IPS DF 6.9 (cell line): ENCODE data around the gene PLEKHG4.

Experiments used
- DNase-seq: peaks from one replicate; pipeline ENCODE4 v3.0.0-alpha.2; 2013; ENCODE audit warnings: low read depth, low spot score
- H3K27ac ChIP-seq: one replicate; pipeline ENCODE4 v1.5.1; 2013; ENCODE audit warnings: low read length, control low read depth
- H3K27me3 ChIP-seq: 2 replicates; pipeline ENCODE4 v1.6.1; 2013; ENCODE audit warnings: mild to moderate bottlenecking, low read length; ENCODE audit not compliant: control insufficient read depth, insufficient read depth
- H3K36me3 ChIP-seq: 2 replicates; pipeline ENCODE4 v1.6.1; 2013; ENCODE audit warnings: low read length; ENCODE audit not compliant: control insufficient read depth, insufficient read depth
- H3K4me1 ChIP-seq: 2 replicates; pipeline ENCODE4 v1.6.1; 2013; ENCODE audit warnings: low read length; ENCODE audit not compliant: control insufficient read depth, insufficient read depth
- H3K4me3 ChIP-seq: 2 replicates; pipeline ENCODE4 v1.5.1; 2013; ENCODE audit warnings: mild to moderate bottlenecking, low read length
- H3K9me3 ChIP-seq: 2 replicates; pipeline ENCODE4 v1.6.1; 2013; ENCODE audit warnings: low read length, inconsistent platforms; ENCODE audit not compliant: control insufficient read depth, insufficient read depth
- WGBS: extraction: QIAGEN DNeasy Blood & Tissue Kit; methylation state at CpG from one replicate; pipeline ENCODE4 v1.1.7; 2013; ENCODE audit warnings: mixed read lengths, missing lambda C conversion rate; ENCODE audit not compliant: insufficient read length, insufficient coverage; 5-methylcytosine and 5-hydroxymethylcytosine counted together

Gene PLEKHG4

DNA sequence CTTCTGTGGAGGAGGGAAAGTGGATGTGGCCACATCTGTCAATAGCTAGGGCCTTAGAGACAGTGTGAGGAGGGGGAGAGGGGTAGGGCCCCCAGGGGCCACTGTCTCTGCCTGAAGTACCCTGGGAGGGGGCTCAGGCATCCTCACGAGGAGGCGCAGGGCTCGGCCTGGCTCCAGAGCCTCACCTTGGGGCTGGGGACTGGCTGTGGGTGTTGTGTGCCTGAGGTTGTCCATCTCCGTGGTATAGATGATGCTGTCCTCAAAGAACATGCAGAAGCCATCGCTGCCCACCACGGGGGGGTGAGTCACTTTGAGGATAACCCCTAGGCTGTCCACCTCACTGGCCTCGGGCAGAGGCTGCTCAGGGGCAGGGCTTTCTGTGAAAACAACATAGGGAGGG lies 12.1 kb downstream of the PLEKHG4 start:
- no peaks in the 10 kb centered on the region for H3K9me3 ChIP-seq
- no peak overlapping the region for H3K4me3 ChIP-seq
- WGBS, result no CpG with 5 or more reads among the region's 7 CpGs
- H3K36me3 ChIP-seq, result no peaks in the 10 kb centered on the region
- H3K27ac ChIP-seq, result no peak overlapping the region
- DNase-seq, result no peak
- no peaks in the 10 kb centered on the region for H3K4me1 ChIP-seq
- no peaks in the 10 kb centered on the region for H3K27me3 ChIP-seq

DNA sequence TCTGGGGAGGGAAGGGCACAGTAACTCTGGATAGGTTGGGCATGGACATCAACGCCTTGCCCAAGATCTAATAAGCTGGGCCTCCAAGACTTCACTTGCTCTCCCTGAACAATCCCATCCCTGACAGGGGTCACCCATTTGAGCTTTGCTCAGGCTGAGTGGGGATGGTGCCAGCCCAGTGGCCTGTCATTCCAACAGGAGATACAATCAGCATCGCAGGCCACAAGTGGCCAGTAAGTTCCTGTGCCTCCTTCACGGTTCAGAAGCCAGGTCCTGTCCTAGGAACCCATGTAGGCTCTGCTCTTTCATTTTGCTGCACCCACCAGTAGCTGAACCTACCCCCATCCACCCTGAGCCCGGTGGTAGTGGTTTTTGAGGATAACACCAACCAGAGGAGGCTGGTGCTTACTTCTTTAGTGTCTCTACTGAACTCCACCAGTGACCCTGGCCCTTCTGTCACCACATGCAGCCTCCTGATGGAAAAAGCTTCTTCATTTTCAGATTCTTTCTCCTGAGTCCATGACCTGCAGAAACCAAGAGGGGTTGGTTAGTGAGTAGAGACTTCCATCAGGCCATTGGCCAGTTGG lies 14.9 kb downstream of the PLEKHG4 start:
- H3K4me3 ChIP-seq, result no peak overlapping the region
- no peak for DNase-seq
- no peaks in the 10 kb centered on the region for H3K9me3 ChIP-seq
- H3K27ac ChIP-seq, result no peak overlapping the region
- H3K36me3 ChIP-seq, result no peaks in the 10 kb centered on the region
- no peaks in the 10 kb centered on the region for H3K4me1 ChIP-seq
- H3K27me3 ChIP-seq, result no peaks in the 10 kb centered on the region
- WGBS, result no CpG with 5 or more reads among the region's 4 CpGs

DNA sequence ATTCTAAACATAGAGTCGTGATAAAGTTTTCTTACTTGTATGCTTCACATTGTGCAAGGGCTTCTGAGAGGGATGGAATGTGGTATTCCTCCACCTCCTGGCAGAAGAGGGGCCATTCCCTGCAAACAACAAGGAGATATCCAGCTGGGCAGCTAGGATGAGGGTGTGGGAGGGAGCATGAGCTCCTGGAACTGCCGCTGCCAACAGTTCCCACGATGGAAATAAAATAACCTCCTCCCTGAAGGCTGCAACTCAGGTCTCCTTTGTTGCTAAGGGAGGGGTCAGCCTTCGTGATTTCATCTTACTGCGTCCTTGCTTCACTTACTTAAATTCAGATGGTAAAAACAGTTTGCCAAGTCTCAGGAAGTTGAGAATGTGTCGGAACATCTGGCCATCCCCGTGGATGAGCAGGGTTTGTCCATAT lies 15.6 kb downstream of the PLEKHG4 start:
- no peak overlapping the region for H3K27ac ChIP-seq
- H3K27me3 ChIP-seq, result no peaks in the 10 kb centered on the region
- no peak overlapping the region for H3K4me3 ChIP-seq
- WGBS, result no CpG with 5 or more reads among the region's 7 CpGs
- no peaks in the 10 kb centered on the region for H3K9me3 ChIP-seq
- DNase-seq, result no peak
- no peaks in the 10 kb centered on the region for H3K36me3 ChIP-seq
- H3K4me1 ChIP-seq, result no peaks in the 10 kb centered on the region

DNA sequence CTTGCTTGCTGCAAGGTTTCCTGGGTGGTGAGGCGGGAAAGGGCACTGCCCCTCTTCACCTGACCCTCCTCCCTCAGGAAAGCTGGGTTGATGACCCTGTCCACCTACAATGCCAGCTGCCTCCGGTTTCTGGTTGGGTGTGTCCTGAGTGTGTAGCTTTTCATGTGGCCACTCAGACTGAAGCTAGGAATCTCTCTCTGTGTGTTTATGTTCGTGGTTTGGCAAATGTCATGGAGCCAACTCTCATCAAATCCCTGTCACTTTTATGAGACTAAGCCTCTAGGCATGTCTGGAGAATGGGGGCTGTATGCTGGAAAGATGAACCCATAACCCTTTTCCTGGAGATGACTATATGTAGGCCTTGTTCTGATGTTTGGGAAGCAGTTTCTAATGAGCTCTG lies 17.1 kb downstream of the PLEKHG4 start:
- no peaks in the 10 kb centered on the region for H3K36me3 ChIP-seq
- no CpG with 5 or more reads among the region's 3 CpGs for WGBS
- no peak overlapping the region for H3K27ac ChIP-seq
- no peak overlapping the region for H3K4me3 ChIP-seq
- no peaks in the 10 kb centered on the region for H3K4me1 ChIP-seq
- DNase-seq, result no peak
- H3K27me3 ChIP-seq, result no peaks in the 10 kb centered on the region
- no peaks in the 10 kb centered on the region for H3K9me3 ChIP-seq

DNA sequence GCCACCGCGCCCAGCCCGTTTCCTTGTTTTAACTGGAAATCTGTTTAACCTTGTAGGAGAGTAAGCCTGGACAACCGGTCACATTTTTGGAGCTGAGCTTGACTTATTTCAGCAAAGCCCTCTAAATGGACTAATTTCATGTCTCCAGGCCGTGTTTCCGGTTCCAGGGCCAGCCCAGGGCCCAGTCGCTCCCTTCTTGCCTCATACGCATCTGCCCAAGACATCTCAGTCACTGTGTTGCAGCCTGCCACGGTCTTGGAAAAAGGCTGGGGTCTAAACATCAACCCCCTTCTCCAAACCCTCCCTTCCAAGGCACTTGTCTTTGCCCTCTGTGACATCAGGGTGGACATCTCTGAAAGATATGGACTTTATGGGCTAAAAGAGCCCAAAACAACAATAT lies 18.9 kb downstream of the PLEKHG4 start:
- Histone ChIP-seq H3K27me3 (no peaks in the 10 kb centered on the region), H3K9me3 (no peaks in the 10 kb centered on the region), H3K4me3 (no peak overlapping the region), H3K4me1 (no peaks in the 10 kb centered on the region), H3K36me3 (no peaks in the 10 kb centered on the region), H3K27ac (no peak overlapping the region)
- no CpG with 5 or more reads among the region's 9 CpGs for WGBS
- no peak for DNase-seq

DNA sequence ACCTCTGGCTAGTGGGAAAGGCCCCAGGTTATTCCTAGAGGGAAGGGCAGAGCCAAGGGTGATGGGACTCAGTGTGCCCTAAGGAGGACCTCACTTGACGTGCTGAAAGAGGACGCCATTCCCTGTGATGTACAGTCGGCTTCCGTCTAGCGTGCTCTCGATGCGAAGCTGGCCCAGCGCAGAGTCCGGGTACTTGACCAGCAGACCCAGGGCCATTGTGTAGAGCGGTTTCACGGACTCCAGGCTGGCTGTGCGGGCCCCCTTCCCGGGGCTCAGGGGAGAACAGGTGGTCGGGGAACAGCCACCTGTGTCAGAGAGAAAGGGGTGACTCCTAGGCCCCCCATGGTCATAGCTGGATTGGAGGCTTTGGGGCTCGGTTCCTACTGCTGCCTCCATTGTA lies 19.9 kb downstream of the PLEKHG4 start:
- Histone ChIP-seq H3K4me3 (no peak overlapping the region), H3K27me3 (no peaks in the 10 kb centered on the region), H3K36me3 (no peaks in the 10 kb centered on the region), H3K4me1 (no peaks in the 10 kb centered on the region), H3K27ac (no peak overlapping the region), H3K9me3 (no peaks in the 10 kb centered on the region)
- DNase-seq, result no peak
- WGBS, result no CpG with 5 or more reads among the region's 15 CpGs

DNA sequence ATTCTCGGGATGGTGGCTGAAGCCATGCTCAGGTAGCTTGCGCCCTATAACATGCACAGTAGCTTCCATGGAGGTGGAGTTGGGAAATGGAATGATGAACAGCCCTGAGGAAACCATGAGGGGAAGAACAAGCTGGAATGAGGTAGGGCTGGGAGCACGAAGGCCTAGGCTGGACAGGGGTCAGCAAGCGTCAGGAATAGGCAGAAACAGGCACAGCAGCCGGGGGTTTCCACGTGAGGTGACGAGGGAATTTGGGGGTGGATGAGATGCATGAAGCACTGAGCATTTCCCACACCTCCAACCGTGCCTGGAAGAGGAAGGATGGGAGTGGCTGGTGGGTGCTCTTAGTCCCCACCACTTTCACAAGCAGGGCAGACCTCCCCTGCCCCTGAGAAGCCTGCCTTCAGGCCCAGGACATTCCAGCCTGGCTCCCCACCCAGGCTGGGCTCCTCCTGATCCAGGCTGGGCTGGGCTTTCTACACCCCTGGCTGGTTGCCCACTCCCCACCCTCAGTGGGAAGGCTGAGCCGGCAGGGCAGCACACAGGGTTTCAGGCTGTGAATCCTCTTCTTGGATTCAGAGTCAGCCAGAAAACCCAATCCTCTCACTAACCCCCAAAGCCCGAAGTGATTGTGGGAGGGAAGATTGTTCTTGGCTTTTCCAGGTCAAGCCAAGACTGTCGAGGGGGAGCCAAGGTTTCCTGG lies 21.9 kb downstream of the PLEKHG4 start:
- DNase-seq, result no peak
- no peaks in the 10 kb centered on the region for H3K4me1 ChIP-seq
- no CpG with 5 or more reads among the region's 11 CpGs for WGBS
- H3K36me3 ChIP-seq, result no peaks in the 10 kb centered on the region
- H3K27me3 ChIP-seq, result no peaks in the 10 kb centered on the region
- H3K27ac ChIP-seq, result no peak overlapping the region
- H3K4me3 ChIP-seq, result no peak overlapping the region
- H3K9me3 ChIP-seq, result no peaks in the 10 kb centered on the region

DNA sequence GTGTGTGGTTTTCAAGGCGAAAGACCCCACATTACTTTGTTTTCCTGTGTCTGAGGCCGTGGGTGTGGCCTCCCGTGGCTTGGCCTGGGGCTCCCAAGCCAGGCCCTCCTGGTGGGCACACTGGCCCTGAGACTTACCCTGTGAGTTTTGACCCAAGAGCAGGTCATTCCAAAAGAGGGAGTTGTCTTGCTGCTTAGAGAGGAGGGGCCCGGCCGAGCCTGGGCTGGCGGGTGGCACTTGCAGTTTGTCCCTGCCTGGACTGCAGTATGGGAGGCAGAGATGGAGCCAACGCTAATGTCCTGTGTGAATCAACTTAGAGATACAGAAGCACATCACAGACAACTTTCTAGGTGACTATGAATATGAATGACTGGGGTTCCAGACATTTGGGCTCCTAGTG lies 22.7 kb downstream of the PLEKHG4 start:
- Histone ChIP-seq H3K36me3 (no peaks in the 10 kb centered on the region), H3K4me1 (no peaks in the 10 kb centered on the region), H3K27me3 (no peaks in the 10 kb centered on the region), H3K9me3 (no peaks in the 10 kb centered on the region), H3K4me3 (no peak overlapping the region), H3K27ac (no peak overlapping the region)
- WGBS, result no CpG with 5 or more reads among the region's 7 CpGs
- no peak for DNase-seq

GRCh38 chr16:67302970-67303369 lies 23.6 kb downstream of the PLEKHG4 start:
- DNase-seq, result no peak
- no peaks in the 10 kb centered on the region for H3K9me3 ChIP-seq
- no peak overlapping the region for H3K4me3 ChIP-seq
- no peaks in the 10 kb centered on the region for H3K27me3 ChIP-seq
- no peaks in the 10 kb centered on the region for H3K36me3 ChIP-seq
- H3K4me1 ChIP-seq, result no peaks in the 10 kb centered on the region
- WGBS, result no CpG with 5 or more reads among the region's 8 CpGs
- no peak overlapping the region for H3K27ac ChIP-seq

DNA sequence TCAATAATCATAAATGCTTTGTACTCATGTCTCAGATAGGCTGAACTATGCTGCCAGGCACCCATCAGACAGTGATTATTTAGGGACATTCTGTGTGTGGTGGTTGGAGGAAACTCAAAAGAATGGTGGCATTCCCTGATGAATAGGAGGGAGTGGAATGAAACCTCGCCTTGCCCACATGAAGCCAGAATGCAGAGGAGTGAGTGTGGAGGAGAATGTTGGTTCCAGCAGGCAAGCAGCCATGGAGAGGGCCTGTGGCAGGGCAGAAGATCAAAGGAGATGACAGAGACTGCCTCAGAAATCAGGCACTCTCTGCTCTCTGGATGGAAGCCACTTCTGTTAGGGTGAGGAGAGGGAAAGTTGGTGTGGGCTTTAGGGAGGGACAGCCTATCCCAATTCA lies 24.7 kb downstream of the PLEKHG4 start:
- DNase-seq, result no peak
- no peak overlapping the region for H3K27ac ChIP-seq
- H3K27me3 ChIP-seq, result no peaks in the 10 kb centered on the region
- no peaks in the 10 kb centered on the region for H3K36me3 ChIP-seq
- H3K4me1 ChIP-seq, result no peaks in the 10 kb centered on the region
- no CpG with 5 or more reads among the region's 1 CpG for WGBS
- no peaks in the 10 kb centered on the region for H3K9me3 ChIP-seq
- H3K4me3 ChIP-seq, result no peak overlapping the region
